ENCODE measurements around the gene GAMT.

Gene GAMT

GRCh38 chr19:1362387-1363257, 38.7 kb downstream of the GAMT start:
- no peak for DNase-seq

- DNase-seq, result no peak
These were observed 39.5 kb downstream of the GAMT start for GRCh38 chr19:1361601-1362386.

GRCh38 chr19:1360818-1361461, 40.4 kb downstream of the GAMT start:
- no peak for DNase-seq

- DNase-seq, result no peak
These were observed 41.1 kb downstream of the GAMT start for GRCh38 chr19:1360126-1360817.

GRCh38 chr19:1357531-1358109, 43.7 kb downstream of the GAMT start:
- DNase-seq, result no peak

- no peak for DNase-seq
These were observed 44.9 kb downstream of the GAMT start for GRCh38 chr19:1356508-1356865.

GRCh38 chr19:1355568-1356507, 45.5 kb downstream of the GAMT start:
- no peak for DNase-seq

- no peak for DNase-seq
These were observed 46.3 kb downstream of the GAMT start for GRCh38 chr19:1354970-1355567.

GRCh38 chr19:1353144-1353543, 48.2 kb downstream of the GAMT start:
- no peak for DNase-seq

- DNase-seq, result no peak
These were observed 49.9 kb downstream of the GAMT start for GRCh38 chr19:1351381-1351851.

- no peak for DNase-seq
These were observed 50.5 kb downstream of the GAMT start for GRCh38 chr19:1350867-1351266.

- no peak for DNase-seq
These were observed 52.1 kb downstream of the GAMT start for GRCh38 chr19:1349211-1349610.

Data from activated CD8-positive, alpha-beta memory T cell treated with anti-CD3 and anti-CD28 coated beads, Interleukin-2, amount 50 U/mL, for 4 hours (primary cell).